ENCODE data around the gene TFF3.

DNA sequence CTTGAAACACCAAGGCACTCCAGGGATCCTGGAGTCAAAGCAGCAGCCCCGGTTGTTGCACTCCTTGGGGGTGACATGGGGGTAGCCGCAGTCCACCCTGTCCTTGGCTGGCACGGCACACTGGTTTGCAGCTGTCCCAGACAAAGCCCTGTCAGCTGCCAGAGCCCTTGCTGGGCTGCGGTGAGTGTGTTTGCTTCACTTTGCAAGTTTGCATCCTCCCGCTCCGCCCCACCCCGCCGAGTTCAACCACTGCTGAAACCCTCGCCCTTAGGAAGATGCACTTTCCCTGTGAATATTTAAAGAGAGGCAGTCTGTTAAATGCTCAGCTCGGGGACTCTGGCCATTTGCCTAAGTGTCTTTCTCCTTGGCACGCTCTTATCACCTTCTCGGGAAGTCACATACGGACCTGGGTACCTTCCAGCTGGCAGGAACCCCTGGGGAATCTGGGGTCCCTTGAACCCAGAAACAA, 1.7 kb downstream of the TFF3 start:
- no peak for TF ChIP-seq EZH2 (IDR thresholded peaks at IDR 0.05; ENCODE audit: borderline replicate concordance, low read depth, low read length, poor library complexity, severe bottlenecking)
- TF ChIP-seq, protein P1, sequence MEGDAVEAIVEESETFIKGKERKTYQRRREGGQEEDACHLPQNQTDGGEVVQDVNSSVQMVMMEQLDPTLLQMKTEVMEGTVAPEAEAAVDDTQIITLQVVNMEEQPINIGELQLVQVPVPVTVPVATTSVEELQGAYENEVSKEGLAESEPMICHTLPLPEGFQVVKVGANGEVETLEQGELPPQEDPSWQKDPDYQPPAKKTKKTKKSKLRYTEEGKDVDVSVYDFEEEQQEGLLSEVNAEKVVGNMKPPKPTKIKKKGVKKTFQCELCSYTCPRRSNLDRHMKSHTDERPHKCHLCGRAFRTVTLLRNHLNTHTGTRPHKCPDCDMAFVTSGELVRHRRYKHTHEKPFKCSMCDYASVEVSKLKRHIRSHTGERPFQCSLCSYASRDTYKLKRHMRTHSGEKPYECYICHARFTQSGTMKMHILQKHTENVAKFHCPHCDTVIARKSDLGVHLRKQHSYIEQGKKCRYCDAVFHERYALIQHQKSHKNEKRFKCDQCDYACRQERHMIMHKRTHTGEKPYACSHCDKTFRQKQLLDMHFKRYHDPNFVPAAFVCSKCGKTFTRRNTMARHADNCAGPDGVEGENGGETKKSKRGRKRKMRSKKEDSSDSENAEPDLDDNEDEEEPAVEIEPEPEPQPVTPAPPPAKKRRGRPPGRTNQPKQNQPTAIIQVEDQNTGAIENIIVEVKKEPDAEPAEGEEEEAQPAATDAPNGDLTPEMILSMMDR (conservative IDR thresholded peaks at IDR 0.05; ENCODE audit: low read depth, low read length) = no peak

Data from A673 (cell line).